Glutamatergic neuron (in vitro differentiated cells): ENCODE data around the gene GART. TPM values are rescaled to one million over a fixed set of nuclear protein-coding genes. Genes with fewer than 3 reads are reported as not detected.

Experiments
- DNase-seq: peaks from one replicate; pipeline ENCODE4 v3.0.0; 2022
- H3K27ac Mint-ChIP-seq: one replicate; pipeline ENCODE4 v1.8.0; 2020; ENCODE audit warnings: mild to moderate bottlenecking, mixed read lengths, inconsistent platforms; ENCODE audit not compliant: unreplicated experiment
- H3K27me3 Mint-ChIP-seq: one replicate; pipeline ENCODE4 v1.8.0; 2020; ENCODE audit warnings: mild to moderate bottlenecking, moderate library complexity, mixed read lengths, inconsistent platforms; ENCODE audit not compliant: unreplicated experiment
- H3K36me3 Mint-ChIP-seq: one replicate; pipeline ENCODE4 v1.8.0; 2020; ENCODE audit warnings: mild to moderate bottlenecking, mixed read lengths, inconsistent platforms; ENCODE audit not compliant: unreplicated experiment
- H3K4me1 Mint-ChIP-seq: one replicate; pipeline ENCODE4 v1.8.0; 2020; ENCODE audit warnings: mild to moderate bottlenecking, low read depth, mixed read lengths, inconsistent platforms; ENCODE audit not compliant: unreplicated experiment
- H3K4me3 Mint-ChIP-seq: one replicate; pipeline ENCODE4 v1.8.0; 2020; ENCODE audit warnings: mild to moderate bottlenecking, mixed read lengths, inconsistent platforms; ENCODE audit not compliant: unreplicated experiment
- H3K9me3 Mint-ChIP-seq: one replicate; pipeline ENCODE4 v1.8.0; 2020; ENCODE audit warnings: mild to moderate bottlenecking, moderate library complexity, mixed read lengths, inconsistent platforms; ENCODE audit not compliant: unreplicated experiment
- CTCF ChIP-seq: fragments of 200-600 bp; sonication (generic); IDR thresholded peaks from one replicate; pipeline ENCODE4 v1.5.0; 2021; ENCODE audit not compliant: partially characterized antibody, unreplicated experiment
- total RNA-seq: library from RNA; stranded (reverse); fragmentation: NEBNext Ultra II Directional; extraction: Animal tissue kit (Norgen Biotek cat#: 25700); gene quantifications from one replicate; pipeline ENCODE4 v1.2.1, GENCODE V29; 2021; ENCODE audit not compliant: unreplicated experiment

Gene GART
- total RNA-seq, 1 donor from 2014 or later, result 70.3 TPM

- no peaks in the 10 kb centered on the region for H3K36me3 Mint-ChIP-seq
- H3K4me3 Mint-ChIP-seq, result no peak overlapping the region
Measured at GRCh38 chr21:33505833-33506232, 36.1 kb downstream of the GART start.

GRCh38 chr21:33496345-33496744, 45.6 kb downstream of the GART start:
- Mint-ChIP-seq H3K27ac (no peak overlapping the region), H3K36me3 (peaks cover 5% of the 10 kb centered on the region), H3K4me1 (no peaks in the 10 kb centered on the region), H3K4me3 (peak overlapping the region; percentile 6), H3K9me3 (peaks cover 2% of the 10 kb centered on the region), H3K27me3 (peaks cover 2% of the 10 kb centered on the region)
- DNase-seq, result no peak
- no peak for TF ChIP-seq CTCF

More at GRCh38 chr21:33505833-33506232, 36.1 kb downstream of the GART start:
- H3K4me1 Mint-ChIP-seq, result no peaks in the 10 kb centered on the region
- no peaks in the 10 kb centered on the region for H3K9me3 Mint-ChIP-seq
- no peak for DNase-seq
- H3K27me3 Mint-ChIP-seq, result no peaks in the 10 kb centered on the region
- H3K27ac Mint-ChIP-seq, result no peak overlapping the region
- no peak for TF ChIP-seq CTCF

GRCh38 chr21:33495743-33496142, 46.2 kb downstream of the GART start:
- H3K4me1 Mint-ChIP-seq, result no peaks in the 10 kb centered on the region
- DNase-seq, result no peak
- no peak overlapping the region for H3K27ac Mint-ChIP-seq
- no peak overlapping the region for H3K4me3 Mint-ChIP-seq
- peaks cover 2% of the 10 kb centered on the region for H3K9me3 Mint-ChIP-seq
- H3K36me3 Mint-ChIP-seq, result peaks cover 5% of the 10 kb centered on the region
- H3K27me3 Mint-ChIP-seq, result peaks cover 3% of the 10 kb centered on the region
- TF ChIP-seq CTCF, result no peak

GRCh38 chr21:33493756-33494155, 48.2 kb downstream of the GART start:
- Mint-ChIP-seq H3K4me1 (no peaks in the 10 kb centered on the region), H3K9me3 (peaks cover 2% of the 10 kb centered on the region), H3K4me3 (no peak overlapping the region), H3K36me3 (peaks cover 5% of the 10 kb centered on the region), H3K27ac (no peak overlapping the region), H3K27me3 (peaks cover 3% of the 10 kb centered on the region)
- DNase-seq, result no peak
- no peak for TF ChIP-seq CTCF

GRCh38 chr21:33492571-33492970, 49.3 kb downstream of the GART start:
- DNase-seq, result no peak
- no peak overlapping the region for H3K27ac Mint-ChIP-seq
- no peaks in the 10 kb centered on the region for H3K4me1 Mint-ChIP-seq
- peaks cover 5% of the 10 kb centered on the region for H3K36me3 Mint-ChIP-seq
- no peak for TF ChIP-seq CTCF
- peaks cover 3% of the 10 kb centered on the region for H3K27me3 Mint-ChIP-seq
- peaks cover 2% of the 10 kb centered on the region for H3K9me3 Mint-ChIP-seq
- peak overlapping the region; percentile 63 for H3K4me3 Mint-ChIP-seq
